Head of caudate nucleus (tissue), 42 donors: ENCODE data around the gene AVPR1B.
"Not testable (repeated sequence)": the region's sequence is repeated elsewhere in the genome, so short reads cannot be mapped to it uniquely, and the experiment has no call there.

ENCODE experiments used
- DNase-seq, 42 donors: peaks; one replicate each; pipeline versions ENCODE4 v3.0.0 to v3.0.0-alpha.2; 2020 to 2021; ENCODE audit warnings: mixed read lengths in 7 of 42
- intact Hi-C: fragments of 100-400 bp; cut with DNase I; formaldehyde crosslinking; loops from one replicate; pipeline ENCODE4 v1.15.0; 2022

Gene AVPR1B

DNA sequence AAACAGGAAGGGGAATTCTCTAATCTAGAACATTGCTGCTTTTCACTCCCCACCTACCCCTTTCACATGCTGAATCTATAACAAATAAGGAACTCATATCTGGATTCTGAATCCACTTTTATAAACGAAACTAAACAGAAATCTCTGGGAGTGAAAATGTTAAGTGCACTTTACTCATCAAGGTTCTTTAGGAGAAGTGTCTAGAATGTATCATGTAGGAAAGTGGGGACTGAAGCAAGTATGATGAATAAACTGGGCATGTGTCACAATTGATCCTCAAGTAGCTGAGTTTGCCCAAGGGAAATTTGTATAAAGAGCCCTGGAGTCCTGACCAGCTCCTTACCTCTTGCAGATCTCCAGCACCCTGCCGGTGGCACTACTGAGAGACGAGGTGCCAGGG lies 19.8 kb downstream of the AVPR1B start:
- DNase-seq, result no peak
- intact Hi-C loops, result no loop called here

DNA sequence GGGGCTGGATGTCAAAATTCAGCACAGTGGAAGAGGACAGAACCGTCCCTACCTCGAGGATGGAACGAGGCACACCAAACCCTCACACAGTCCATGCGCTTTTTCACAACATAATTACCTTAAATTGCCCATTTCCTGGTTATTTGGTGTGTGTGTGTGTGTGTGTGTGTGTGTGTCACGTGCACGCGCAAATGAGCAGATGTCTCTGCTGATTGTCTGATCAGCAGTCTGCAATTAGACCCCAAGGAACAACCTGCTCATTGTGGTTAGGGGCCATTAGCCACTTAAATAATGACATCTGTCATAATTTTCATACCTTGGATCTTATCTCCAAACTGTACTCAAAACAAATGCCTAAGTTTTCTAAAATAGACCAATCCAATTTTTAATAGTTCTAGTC lies 23.2 kb downstream of the AVPR1B start:
- intact Hi-C loops, result no loop called here
- DNase-seq, result no peak

DNA sequence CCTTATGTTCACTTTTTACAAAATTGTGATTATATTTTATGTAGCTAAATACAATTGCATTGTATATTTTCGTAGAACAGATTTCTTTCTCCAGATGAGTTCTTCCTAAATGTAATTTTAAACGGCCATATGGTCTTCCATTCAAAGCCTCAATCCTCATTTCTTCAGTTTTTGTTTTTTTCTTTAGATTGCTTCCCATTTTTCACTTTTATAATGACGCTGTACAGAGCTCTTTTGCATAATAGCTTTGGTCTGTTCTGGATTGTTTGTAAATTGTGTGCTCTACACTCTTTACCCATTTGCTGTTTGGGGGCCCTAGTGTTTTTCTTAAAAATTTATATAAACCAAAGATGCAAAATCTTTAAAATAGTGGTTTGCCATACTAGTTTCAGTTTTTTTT lies 27.8 kb downstream of the AVPR1B start:
- intact Hi-C loops, result no loop called here
- DNase-seq, result no peak

DNA sequence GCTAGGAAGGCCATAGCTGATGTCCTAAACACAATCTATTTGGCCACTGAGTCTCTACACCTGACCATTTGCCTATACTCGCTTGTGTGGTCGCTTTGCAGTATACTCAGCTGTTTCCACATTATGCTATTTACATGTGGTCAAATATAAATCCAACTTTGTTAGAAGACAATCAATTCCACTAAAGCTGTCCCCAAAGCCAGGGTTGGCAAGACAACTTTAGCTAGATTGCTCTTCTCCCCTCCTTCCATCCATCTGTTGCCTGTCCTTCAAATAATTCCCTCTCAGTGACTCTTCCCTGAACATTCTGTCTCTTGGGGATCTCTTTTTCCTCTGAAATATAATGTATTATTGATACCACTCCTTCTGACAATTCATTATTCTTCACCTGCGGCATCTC lies 30.1 kb downstream of the AVPR1B start:
- no peak for DNase-seq
- intact Hi-C loops, result no loop called here

DNA sequence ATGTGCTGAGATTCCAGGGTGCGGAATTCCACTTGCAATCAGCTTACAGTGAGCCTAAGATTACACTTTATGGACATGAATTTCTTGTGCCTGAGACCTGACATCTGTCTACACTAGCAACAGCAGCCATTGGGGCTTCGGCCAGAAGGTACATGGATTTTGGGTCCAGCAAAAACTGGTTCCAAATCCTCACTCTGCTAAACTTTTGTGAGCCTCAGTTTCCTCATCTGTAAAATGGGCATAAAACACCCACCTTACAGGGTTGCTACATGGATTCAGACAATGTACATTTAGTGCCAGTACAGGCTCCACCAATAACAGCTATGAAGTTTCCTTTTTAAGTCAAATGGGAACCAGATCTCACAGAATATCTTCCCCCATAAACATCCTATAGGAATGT lies 33.4 kb downstream of the AVPR1B start:
- intact Hi-C loops, result no loop called here
- no peak for DNase-seq

DNA sequence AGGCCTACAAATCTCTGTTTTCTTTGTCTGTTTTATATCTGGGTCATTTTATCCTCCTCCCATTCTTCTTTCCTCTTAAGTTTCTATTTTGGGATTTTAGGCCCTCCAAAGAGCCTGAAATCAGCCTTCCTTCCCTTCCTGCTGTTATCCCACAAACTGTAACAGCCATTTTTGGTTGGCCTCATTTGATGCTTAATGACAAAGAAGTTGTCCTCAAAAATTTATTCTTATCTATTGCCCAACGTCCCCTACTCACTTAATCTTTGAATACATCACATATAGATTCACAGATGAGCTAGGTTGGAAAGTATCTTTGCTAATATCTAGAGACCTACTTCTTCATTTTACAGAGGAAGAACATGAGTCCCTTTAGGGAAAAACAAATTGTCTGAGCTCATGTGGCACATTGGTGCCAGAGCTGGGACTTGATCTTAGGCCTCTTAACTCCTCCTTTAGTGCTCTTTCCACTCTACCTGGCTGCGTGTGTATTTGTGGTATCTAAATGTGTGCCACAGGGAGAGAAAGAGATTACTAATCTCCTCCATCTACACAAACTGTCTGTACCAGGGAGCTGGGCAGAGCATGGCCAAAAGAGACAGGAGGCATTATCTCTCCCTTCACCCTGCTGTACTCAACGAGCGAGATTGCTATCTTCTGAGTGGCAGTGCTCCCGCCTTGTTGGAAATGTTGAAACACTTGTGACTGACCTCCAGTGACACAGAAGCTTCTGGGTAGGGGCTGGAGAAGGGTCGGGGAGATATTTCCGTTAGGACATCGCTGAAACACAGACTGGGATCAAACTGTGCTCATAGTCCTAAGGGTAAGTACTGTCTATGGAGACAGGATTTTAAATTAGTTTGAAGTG lies 34.1 kb downstream of the AVPR1B start:
- intact Hi-C loops, result no loop called here
- no peak for DNase-seq

DNA sequence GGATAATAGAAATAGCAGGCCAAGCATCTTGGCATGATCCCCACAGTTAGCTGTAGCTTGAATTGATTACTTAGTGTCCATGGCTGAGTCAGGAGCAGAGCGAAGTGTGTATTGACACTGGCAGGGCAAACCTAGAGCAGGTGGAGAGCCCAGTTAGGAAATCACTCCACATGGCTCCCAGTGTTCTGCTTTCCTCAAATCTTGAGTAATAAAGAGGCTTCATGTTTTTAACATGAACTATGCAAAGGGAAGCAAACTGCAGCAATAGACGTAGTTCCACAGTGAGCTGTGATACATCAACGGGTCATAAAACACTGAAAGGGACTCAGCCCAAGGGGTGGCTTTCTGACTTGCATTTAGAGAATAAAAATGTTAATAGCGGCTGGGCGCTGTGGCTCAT lies 35.3 kb downstream of the AVPR1B start:
- DNase-seq, result no peak

DNA sequence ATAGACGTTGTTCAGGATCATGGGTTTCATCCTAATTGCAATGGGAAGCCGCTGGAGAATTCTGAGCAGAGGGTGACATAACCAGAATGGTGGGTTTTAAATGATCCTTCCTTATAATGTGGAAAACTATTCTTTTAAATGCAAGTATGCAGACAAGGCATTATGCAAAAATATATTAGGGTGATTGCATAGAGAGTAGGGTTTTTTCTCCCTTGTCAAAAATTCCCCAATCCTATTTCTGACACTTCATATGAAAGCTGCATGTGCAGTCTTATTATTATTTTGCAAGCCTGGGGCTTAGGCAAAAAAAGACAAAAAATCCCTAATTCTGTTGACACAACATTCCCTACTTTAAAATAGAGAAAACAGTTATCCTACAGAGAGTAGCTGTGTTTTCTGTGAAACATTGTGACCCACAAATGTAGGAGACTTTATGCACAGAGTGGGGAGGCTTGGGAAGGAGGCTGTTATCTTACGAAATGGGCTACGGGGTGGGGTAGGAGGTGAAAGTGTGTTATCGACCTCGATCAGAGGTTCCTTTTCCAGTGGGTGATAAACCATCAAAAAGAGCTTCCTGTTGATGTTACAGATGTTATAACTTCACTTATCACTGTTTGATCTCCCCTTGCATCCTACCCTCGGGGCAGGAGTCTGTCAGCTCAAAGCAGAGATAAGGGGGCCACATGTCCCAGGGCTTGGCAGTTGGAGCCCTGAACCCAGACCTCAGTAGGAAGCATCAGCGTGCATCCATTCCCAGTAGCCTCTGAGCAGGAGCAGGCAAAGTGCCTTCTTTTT lies 37.0 kb downstream of the AVPR1B start:
- no peak for DNase-seq
- intact Hi-C loops, result no loop called here

More for the DNA sequence above, 35.3 kb downstream of the AVPR1B start:
- intact Hi-C loops, result no loop called here

DNA sequence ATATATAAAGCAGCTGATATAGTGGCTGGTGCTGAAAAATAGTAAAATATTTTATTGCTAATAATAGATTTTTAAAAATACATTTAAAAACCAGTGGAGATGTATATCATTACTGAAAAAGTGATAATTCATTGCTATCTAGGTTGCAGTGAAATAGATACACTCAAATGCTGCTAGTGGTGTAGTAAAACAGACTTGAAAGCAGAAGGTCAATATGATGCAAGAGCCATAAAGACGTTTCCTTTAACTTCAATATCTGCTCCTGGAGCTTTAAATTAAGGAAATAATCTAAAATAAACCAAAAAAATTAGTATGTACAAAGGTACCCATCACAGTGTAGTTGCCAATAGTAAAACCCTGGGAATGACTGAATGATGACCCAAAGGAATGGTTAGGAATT lies 38.1 kb downstream of the AVPR1B start:
- intact Hi-C loops, result no loop called here
- DNase-seq, result no peak

DNA sequence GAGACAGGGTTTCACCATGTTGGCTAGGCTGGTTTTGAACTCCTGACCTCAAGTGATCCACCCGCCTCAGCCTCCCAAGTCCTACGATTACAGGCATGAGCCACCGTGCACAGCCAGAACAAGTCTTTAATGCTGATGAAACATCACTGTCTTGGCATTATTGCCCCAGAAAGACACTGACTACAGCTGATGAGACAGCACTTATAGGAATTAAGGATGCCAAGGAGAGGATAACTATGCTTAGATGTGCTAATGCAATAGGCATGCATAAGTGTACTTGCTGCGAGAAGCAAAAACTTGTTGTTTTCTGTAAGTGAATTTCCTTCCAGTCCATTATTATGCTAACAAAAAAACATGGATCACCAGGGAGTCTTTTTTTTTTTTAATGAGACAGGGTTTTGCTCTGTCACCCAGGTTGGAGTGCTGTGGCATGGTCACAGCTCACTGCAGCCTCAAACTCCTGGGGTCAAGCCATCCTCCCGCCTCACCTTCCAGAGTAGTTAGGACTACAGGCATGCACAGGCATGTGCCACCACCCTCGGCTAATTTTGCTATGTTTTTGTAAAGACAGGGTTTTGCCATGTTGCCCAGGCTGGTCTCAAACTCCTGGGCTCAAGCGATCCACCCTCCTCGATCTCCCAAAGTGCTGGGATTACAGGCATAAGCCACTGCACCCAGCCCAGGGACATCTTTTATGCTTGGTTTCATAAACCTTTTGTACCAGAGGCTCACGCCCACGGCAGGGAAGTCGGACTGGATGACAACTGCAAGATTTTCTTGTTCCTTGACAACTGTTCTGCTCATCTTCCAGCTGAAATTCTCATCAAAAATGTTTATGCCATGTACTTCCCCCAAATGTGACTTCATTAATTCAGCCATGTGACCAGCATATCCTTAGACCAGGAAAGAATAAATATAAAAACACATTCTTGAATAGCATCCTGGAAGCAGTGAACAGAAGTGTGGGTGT lies 41.1 kb downstream of the AVPR1B start:
- intact Hi-C loops, result no loop called here
- DNase-seq, result peak in 17 of 42 donors; percentile 3 to 67 (median 33)

DNA sequence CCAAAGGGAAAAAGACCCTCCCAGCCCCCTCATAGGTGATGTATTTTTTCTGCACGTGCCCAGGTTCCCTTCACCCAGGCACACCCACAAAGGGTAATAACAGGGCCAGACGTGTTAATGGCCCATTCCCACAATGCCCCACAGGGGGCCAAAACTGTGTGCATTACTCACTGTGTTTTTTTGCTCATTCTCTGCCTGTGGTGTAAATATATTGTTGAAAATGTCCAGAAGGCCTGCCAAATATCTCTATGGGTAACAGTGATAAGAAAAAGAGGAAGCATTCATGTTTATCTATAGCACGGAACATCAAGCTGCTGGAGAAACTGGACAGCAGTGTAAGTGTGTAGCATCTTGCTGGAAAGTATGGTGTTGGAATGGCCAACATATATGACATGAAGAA lies 42.3 kb downstream of the AVPR1B start:
- intact Hi-C loops, result no loop called here
- no peak for DNase-seq

DNA sequence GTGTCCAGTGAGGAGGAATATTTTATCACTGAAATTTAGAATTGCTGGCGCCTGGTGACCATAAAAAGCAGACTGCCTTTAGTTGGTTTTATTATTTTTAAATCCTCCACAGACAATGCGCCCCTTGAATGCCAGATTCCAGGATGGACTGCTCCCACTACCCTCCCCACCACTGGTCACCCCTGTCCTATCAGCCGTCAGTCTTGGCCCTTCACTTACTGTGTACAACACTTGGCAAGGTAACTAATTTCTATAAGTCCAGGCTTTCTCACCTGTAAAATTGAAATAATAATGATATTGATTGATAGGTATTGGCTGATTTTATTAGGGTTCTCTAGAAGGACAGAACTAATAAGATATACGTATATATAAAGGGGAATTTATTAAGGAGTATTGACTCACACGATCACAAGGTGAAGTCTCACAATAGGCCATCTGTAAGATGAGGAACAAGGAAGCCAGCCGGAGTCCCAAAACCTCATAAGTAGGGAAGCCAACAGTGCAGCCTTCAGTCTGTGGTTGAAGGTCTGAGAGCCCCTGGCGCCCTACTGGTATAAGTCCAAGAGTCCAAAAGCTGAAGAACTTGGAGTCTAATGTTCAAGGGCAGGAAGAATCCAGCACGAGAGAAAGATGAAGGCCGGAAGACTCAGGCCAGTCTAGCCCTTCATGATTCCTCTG lies 46.4 kb downstream of the AVPR1B start:
- no peak for DNase-seq
- intact Hi-C loops, result no loop called here

DNA sequence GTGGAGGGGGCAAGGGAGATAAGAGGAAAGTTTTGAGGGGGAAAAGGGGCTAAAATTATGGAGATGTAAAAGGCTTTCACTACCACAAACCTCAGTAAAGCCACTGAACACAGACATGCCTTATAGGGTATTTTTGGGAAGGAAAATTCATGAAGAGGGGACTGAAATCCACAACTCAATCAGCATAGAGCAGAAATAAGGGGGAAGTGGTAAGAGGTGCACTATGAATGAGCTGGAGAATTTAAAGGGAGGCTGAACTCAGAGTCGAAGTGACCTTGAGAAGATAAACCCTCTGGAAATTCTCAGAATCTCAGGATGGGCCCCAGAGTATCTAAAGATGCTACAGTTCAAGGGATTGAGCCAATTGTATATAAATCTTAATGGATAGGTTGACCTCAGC lies 48.9 kb downstream of the AVPR1B start:
- no peak for DNase-seq
- intact Hi-C loops, result no loop called here

DNA sequence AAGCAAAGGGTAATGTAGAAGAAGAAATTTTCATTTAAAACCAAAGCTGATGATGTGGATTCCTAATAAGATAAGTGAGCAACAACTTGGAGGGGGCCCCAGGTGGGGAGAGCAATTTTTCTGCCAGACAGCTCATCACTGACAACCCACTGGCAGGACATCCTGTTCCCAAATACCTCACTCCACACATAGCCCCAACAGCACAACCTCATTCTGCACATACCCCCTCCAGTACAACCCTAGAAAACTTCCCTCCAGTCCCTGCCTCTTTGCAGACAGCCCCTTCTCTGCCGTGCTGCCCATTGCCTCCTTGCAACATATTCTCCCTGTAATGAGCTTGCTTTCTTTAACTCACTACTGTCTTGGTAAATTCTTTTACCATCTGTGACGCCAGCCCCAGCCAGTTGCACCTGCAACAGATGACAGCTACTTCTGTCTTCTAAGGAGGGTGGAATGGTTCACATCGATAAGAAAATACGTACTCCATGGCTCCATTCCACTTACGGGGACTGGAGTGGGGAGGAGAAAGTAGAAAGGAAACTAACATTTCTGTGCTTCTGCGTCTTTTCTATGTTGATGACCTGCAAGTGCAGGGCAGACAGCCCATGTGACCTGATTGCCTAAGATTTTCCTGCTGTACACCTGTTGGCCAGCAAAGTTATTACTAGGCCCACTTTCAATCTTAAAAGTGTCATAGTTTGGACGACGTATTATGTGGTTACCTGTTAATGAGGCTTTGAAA lies 49.5 kb downstream of the AVPR1B start:
- no peak for DNase-seq
- intact Hi-C loops, result no loop called here

DNA sequence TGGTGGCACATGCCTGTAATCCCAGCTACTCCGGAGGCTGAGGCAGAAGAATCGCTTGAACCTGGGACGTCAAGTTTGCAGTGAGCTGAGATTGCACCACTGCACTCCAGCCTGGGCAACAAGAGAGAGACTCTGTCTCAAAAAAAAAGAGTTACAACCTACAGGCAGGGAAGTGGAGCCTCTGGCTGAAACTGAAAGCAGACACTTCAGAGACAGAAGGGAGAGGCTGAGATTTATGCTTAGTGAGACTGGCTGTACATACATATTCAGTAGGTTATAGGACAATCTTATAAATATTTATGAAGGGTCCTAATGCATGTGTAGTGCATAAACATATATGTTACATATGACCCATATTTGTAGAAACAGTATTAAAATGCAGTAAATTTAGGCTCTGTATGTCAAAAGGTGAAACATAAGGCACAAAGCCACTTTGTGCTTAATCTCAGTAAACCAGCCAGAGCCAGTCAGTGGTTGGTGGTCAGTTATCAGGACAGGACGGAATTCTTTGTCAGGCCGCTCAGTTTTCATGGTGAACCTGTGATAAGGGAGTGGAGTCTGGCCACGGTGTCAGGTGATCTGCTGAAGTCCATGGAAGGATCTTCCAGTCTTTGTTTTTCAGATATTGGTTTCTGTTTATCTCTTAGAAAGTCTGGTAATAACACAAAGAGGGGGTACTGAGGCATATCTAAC lies 50.6 kb downstream of the AVPR1B start:
- intact Hi-C loops, result no loop called here
- DNase-seq, result no peak

DNA sequence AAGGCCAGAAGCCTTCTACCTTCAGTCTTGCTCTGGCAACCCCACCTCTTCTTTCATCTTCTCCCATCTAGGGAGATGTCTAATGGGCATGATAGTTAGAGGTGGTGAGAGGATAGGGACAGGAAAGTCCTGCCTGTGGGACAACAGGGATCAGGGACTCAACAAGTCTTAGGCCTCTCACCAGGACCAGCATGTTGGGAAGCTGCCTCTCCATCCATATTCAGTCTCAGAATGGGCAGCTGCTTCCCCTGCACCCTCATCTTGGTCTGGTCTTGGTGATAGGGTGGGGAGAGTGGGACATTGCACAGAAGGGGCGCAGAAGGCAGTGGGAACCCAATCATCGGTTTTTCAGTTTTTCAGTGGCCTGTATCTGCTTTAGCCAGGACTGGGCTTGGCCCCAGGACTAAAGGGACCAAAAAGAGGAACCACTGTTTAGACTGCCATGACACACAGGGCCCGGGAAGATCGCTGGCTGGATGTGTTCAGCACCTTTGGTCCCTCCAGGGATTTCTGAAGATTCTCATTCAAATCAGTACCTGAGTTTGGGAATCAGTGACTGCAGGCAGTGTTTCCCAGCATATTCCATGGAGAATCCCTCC lies 51.5 kb downstream of the AVPR1B start:
- DNase-seq, result no peak
- intact Hi-C loops, result no loop called here

DNA sequence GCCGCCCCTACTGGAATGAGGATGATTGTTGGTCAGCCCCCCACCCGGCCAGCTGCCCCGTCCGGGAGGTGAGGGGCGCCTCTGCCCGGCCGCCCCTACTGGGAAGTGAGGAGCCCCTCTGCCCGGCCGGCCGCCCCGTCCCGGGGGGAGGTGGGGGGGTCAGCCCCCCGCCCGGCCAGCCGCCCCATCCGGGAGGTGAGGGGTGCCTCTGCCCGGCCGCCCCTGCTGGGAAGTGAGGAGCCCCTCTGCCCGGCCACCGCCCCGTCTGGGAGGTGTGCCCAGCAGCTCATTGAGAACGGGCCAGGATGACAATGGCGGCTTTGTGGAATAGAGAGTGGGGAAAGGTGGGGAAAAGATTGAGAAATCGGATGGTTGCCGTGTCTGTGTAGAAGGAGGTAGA lies 52.7 kb downstream of the AVPR1B start:
- intact Hi-C loops, DNase-seq: not testable (repeated sequence)
